K562 (cell line): ENCODE measurements around the gene DTNB.

Experiments
- SIN3A ChIP-seq, 2 experiments: fragments of 150-350 bp in 1 of 2; IDR thresholded peaks; 2 replicates each; pipeline ENCODE4 v1.6.1; 2011 to 2016; ENCODE audit warnings: borderline replicate concordance in 2 of 2, low read depth in 2 of 2, low read length in 2 of 2, mild to moderate bottlenecking in 2 of 2, moderate library complexity in 2 of 2; ENCODE audit not compliant: control insufficient read depth in 1 of 2
- STAG1 ChIP-seq: sonication (generic); formaldehyde crosslinking; IDR thresholded peaks from 2 replicates; pipeline ENCODE4 v1.5.0; 2020; ENCODE audit warnings: missing genetic modification reagents, borderline replicate concordance
- TOE1 ChIP-seq, 2 experiments: fragments of 450-650 bp in 1 of 2; sonication (generic) in 1 of 2; formaldehyde crosslinking in 1 of 2; IDR thresholded peaks; 2 replicates each; pipeline versions ENCODE4 v1.7.1 to v1.8.0; 2016 to 2022; ENCODE audit warnings: borderline replicate concordance in 2 of 2, mild to moderate bottlenecking in 2 of 2, antibody characterized with exemption in 1 of 2, inconsistent platforms in 1 of 2, low read depth in 1 of 2, missing genetic modification reagents in 1 of 2, moderate library complexity in 1 of 2
- ZC3H4 ChIP-seq: sonication (generic); formaldehyde crosslinking; IDR thresholded peaks from 2 replicates; pipeline ENCODE4 v1.9.0; 2021; ENCODE audit warnings: missing genetic modification reagents, borderline replicate concordance
- ZNF274 ChIP-seq: IDR thresholded peaks from 2 replicates; pipeline ENCODE4 v1.6.1; 2011; ENCODE audit warnings: low read depth, mild to moderate bottlenecking, low read length, moderate library complexity, borderline replicate concordance

GRCh38 chr2:25361261-25362048, 311.9 kb downstream of the DTNB start:
- TF ChIP-seq ZC3H4 (CRISPR knock-in tag) (no peak), STAG1 (CRISPR knock-in tag) (no peak), ZNF274 (no peak), TOE1 (IDR thresholded peaks at IDR 0.05; ENCODE audit: borderline replicate concordance) (no peak), TOE1 (CRISPR knock-in tag; IDR thresholded peaks at IDR 0.05; ENCODE audit: borderline replicate concordance, low read depth) (no peak), SIN3A (IDR thresholded peaks at IDR 0.05; ENCODE audit: borderline replicate concordance in 2 of 2, control insufficient read depth in 1 of 2, low read depth in 2 of 2, low read length in 2 of 2) (no peak)
